A549 (cell line): Measurements from ENCODE around the gene SEMA4A.

Experiments used
- BHLHE40 ChIP-seq: IDR thresholded peaks from 2 replicates; pipeline ENCODE4 v1.6.1; 2012; ENCODE audit warnings: low read depth, low read length, inconsistent platforms
- CBX2 ChIP-seq: fragments of 200-600 bp; sonication (generic); IDR thresholded peaks from 2 replicates; pipeline ENCODE4 v1.6.1; 2016; ENCODE audit warnings: low read depth, mild to moderate bottlenecking, borderline replicate concordance
- CTCF ChIP-seq: fragments of >200 bp; sonication (Bioruptor Twin); formaldehyde crosslinking; IDR thresholded peaks from 3 replicates; pipeline ENCODE4 v1.5.1; 2016
- HDAC2 ChIP-seq: fragments of 200-600 bp; sonication (generic); IDR thresholded peaks from 2 replicates; pipeline ENCODE4 v1.6.1; 2016
- HOXB5 ChIP-seq: fragments of 250-450 bp; sonication (Bioruptor Pico); IDR thresholded peaks from 2 replicates; pipeline ENCODE4 v1.5.0; 2020; ENCODE audit warnings: mild to moderate bottlenecking, moderate library complexity
- PBX3 ChIP-seq: IDR thresholded peaks from 2 replicates; pipeline ENCODE4 v1.6.1; 2012
- RAD21 ChIP-seq, 2 experiments: fragments of >200 bp in 1 of 2; sonication (Bioruptor Twin) in 1 of 2; formaldehyde crosslinking in 1 of 2; IDR thresholded peaks in 1 of 2; conservative IDR thresholded peaks in 1 of 2; 2 replicates in 1 of 2; 3 replicates in 1 of 2; pipeline ENCODE4 v1.6.1; 2012 to 2018; ENCODE audit warnings: inconsistent platforms in 1 of 2
- RCOR1 ChIP-seq: fragments of 150-350 bp; IDR thresholded peaks from 2 replicates; pipeline ENCODE4 v1.6.1; 2014; ENCODE audit warnings: antibody characterized with exemption, low read length, low read depth

GRCh38 chr1:156163712-156164111, 10.3 kb downstream of the SEMA4A start:
- TF ChIP-seq RCOR1 (no peak), CBX2 (no peak), CTCF (no peak), PBX3 (no peak), RAD21 (conservative IDR thresholded peaks at IDR 0.05 in 1 of 2, IDR thresholded peaks at IDR 0.05 in 1 of 2) (no peak), HOXB5 (CRISPR knock-in tag) (no peak), BHLHE40 (no peak), HDAC2 (no peak)
